SK-MEL-5 (cell line): ENCODE measurements around the gene KCNJ15. TPM values are rescaled to one million over a fixed set of nuclear protein-coding genes. Genes with fewer than 3 reads are reported as not detected.
"Not testable (repeated sequence)": the region's sequence is repeated elsewhere in the genome, so short reads cannot be mapped to it uniquely, and the experiment has no call there.

Experiments
- DNase-seq: peaks from one replicate; pipeline ENCODE4 v3.0.0-alpha.2; 2016; ENCODE audit warnings: low read depth, low spot score
- in situ Hi-C: cut with HindIII; loops from 2 replicates; pipeline ENCODE4 v1.10.0; 2016; ENCODE audit warnings: low sequenced_read_pairs, high pct_unique_total_duplicates, low pct_unique_long_range_greater_than_20kb
- total RNA-seq: library from RNA; depleted of rRNA; stranded (reverse); fragments of >200 nt; shearing (Covaris generic); gene quantifications from 2 replicates; pipeline ENCODE4 v1.2.3, GENCODE V29; 2014

The KCNJ15 gene
- total RNA-seq, 1 experiment from 2014 or later: not detected

GRCh38 chr21:38241029-38241740 is 15.6 kb upstream of the KCNJ15 start:
- in situ Hi-C loops: no loop called here
- no peak for DNase-seq

GRCh38 chr21:38242061-38242460 is 14.7 kb upstream of the KCNJ15 start:
- DNase-seq: no peak
- in situ Hi-C loops: no loop called here

- in situ Hi-C loops: no loop called here
- DNase-seq: no peak
Observed at GRCh38 chr21:38243732-38244406, 12.9 kb upstream of the KCNJ15 start.

- DNase-seq: no peak
- in situ Hi-C loops: no loop called here
Observed at GRCh38 chr21:38244407-38244787, 12.4 kb upstream of the KCNJ15 start.

- in situ Hi-C loops: no loop called here
- DNase-seq: no peak
Observed at GRCh38 chr21:38244885-38245869, 11.6 kb upstream of the KCNJ15 start.

- in situ Hi-C loops: no loop called here
- DNase-seq: no peak
Observed at GRCh38 chr21:38246511-38246910, 10.3 kb upstream of the KCNJ15 start.

- in situ Hi-C loops, DNase-seq: not testable (repeated sequence)
Observed at GRCh38 chr21:38247054-38247453, 9.7 kb upstream of the KCNJ15 start.

GRCh38 chr21:38247738-38248510 is 8.9 kb upstream of the KCNJ15 start:
- no peak for DNase-seq
- in situ Hi-C loops: no loop called here

GRCh38 chr21:38249256-38249655 is 7.5 kb upstream of the KCNJ15 start:
- in situ Hi-C loops: no loop called here
- no peak for DNase-seq

- in situ Hi-C loops: no loop called here
- no peak for DNase-seq
Observed at GRCh38 chr21:38249696-38250278, 7.0 kb upstream of the KCNJ15 start.

GRCh38 chr21:38250991-38251418 is 5.8 kb upstream of the KCNJ15 start:
- in situ Hi-C loops: no loop called here
- no peak for DNase-seq

- DNase-seq: no peak
- in situ Hi-C loops: no loop called here
Observed at GRCh38 chr21:38254970-38255369, 1.8 kb upstream of the KCNJ15 start.

GRCh38 chr21:38255571-38256117 is 1.1 kb upstream of the KCNJ15 start:
- no peak for DNase-seq
- in situ Hi-C loops: no loop called here

- DNase-seq: no peak
- in situ Hi-C loops: no loop called here
Observed at GRCh38 chr21:38257667-38258066, 876 bp downstream of the KCNJ15 start.

GRCh38 chr21:38258521-38259485 is 2.0 kb downstream of the KCNJ15 start:
- in situ Hi-C loops: no loop called here
- no peak for DNase-seq

GRCh38 chr21:38259665-38260064 is 2.9 kb downstream of the KCNJ15 start:
- in situ Hi-C loops: no loop called here
- DNase-seq: no peak
